Nephron (organoid): ENCODE measurements around the gene DHX57.
"Not testable (repeated sequence)": the region's sequence is repeated elsewhere in the genome, so short reads cannot be mapped to it uniquely, and the experiment has no call there.

ENCODE experiments used
- H3K27ac Mint-ChIP-seq, 3 experiments: 2 replicates each; pipeline ENCODE4 v1.8.0; 2020; ENCODE audit warnings: mixed read lengths in 3 of 3, mild to moderate bottlenecking in 2 of 3, moderate library complexity in 1 of 3
- H3K27me3 Mint-ChIP-seq: 2 replicates; pipeline ENCODE4 v1.8.0; 2021; ENCODE audit warnings: low read depth, mild to moderate bottlenecking, moderate library complexity, mixed read lengths
- H3K36me3 Mint-ChIP-seq: 2 replicates; pipeline ENCODE4 v1.8.0; 2020; ENCODE audit warnings: low read depth, mixed read lengths
- H3K4me1 Mint-ChIP-seq: 2 replicates; pipeline ENCODE4 v1.8.0; 2020; ENCODE audit warnings: mixed read lengths
- H3K4me3 Mint-ChIP-seq, 3 experiments: 2 replicates each; pipeline ENCODE4 v1.8.0; 2020; ENCODE audit warnings: mild to moderate bottlenecking in 3 of 3, mixed read lengths in 3 of 3, moderate library complexity in 2 of 3
- H3K9me3 Mint-ChIP-seq: 2 replicates; pipeline ENCODE4 v1.8.0; 2020; ENCODE audit warnings: mixed read lengths
- CTCF ChIP-seq, 3 experiments: fragments of 200-600 bp; sonication (generic); IDR thresholded peaks; one replicate each; pipeline ENCODE4 v1.5.0; 2021; ENCODE audit warnings: antibody characterized with exemption in 3 of 3; ENCODE audit not compliant: unreplicated experiment in 3 of 3

DHX57 gene

GRCh38 chr2:38792751-38793150, 83.0 kb downstream of the DHX57 start:
- Mint-ChIP-seq H3K4me1 (peaks cover 4% of the 10 kb centered on the region), H3K27ac (peak overlapping the region in 1 of 3 experiments; percentile 89), H3K36me3 (peaks cover 6% of the 10 kb centered on the region), H3K4me3 (no peak overlapping the region), H3K9me3 (no peaks in the 10 kb centered on the region), H3K27me3 (no peaks in the 10 kb centered on the region)
- TF ChIP-seq CTCF (IDR thresholded peaks at IDR 0.05; ENCODE audit: unreplicated experiment in 3 of 3) = no peak

- not testable (repeated sequence) for H3K27ac Mint-ChIP-seq, H3K4me1 Mint-ChIP-seq, H3K27me3 Mint-ChIP-seq, H3K4me3 Mint-ChIP-seq, H3K9me3 Mint-ChIP-seq, H3K36me3 Mint-ChIP-seq
These were observed 83.4 kb downstream of the DHX57 start for GRCh38 chr2:38792321-38792720.

GRCh38 chr2:38791744-38792143, 84.0 kb downstream of the DHX57 start:
- H3K27ac Mint-ChIP-seq = no peak overlapping the region
- no peak overlapping the region for H3K4me3 Mint-ChIP-seq
- no peak for TF ChIP-seq CTCF (IDR thresholded peaks at IDR 0.05; ENCODE audit: unreplicated experiment in 3 of 3)
- H3K4me1 Mint-ChIP-seq = peaks cover 4% of the 10 kb centered on the region
- no peaks in the 10 kb centered on the region for H3K36me3 Mint-ChIP-seq
- H3K27me3 Mint-ChIP-seq = no peaks in the 10 kb centered on the region
- no peaks in the 10 kb centered on the region for H3K9me3 Mint-ChIP-seq

- Mint-ChIP-seq H3K4me3 (no peak overlapping the region), H3K36me3 (no peaks in the 10 kb centered on the region), H3K4me1 (peaks cover 4% of the 10 kb centered on the region), H3K27ac (peak overlapping the region in 1 of 3 experiments; percentile 88), H3K9me3 (no peaks in the 10 kb centered on the region), H3K27me3 (no peaks in the 10 kb centered on the region)
- no peak for TF ChIP-seq CTCF (IDR thresholded peaks at IDR 0.05; ENCODE audit: unreplicated experiment in 3 of 3)
These were observed 86.0 kb downstream of the DHX57 start for GRCh38 chr2:38789691-38790090.

- H3K9me3 Mint-ChIP-seq = no peaks in the 10 kb centered on the region
- H3K27me3 Mint-ChIP-seq = no peaks in the 10 kb centered on the region
- peak overlapping the region in 2 of 3 experiments; percentile 74 to 92 for H3K27ac Mint-ChIP-seq
- H3K4me3 Mint-ChIP-seq = no peak overlapping the region
- no peak for TF ChIP-seq CTCF (IDR thresholded peaks at IDR 0.05; ENCODE audit: unreplicated experiment in 3 of 3)
- no peaks in the 10 kb centered on the region for H3K36me3 Mint-ChIP-seq
- H3K4me1 Mint-ChIP-seq = peaks cover 5% of the 10 kb centered on the region
These were observed 87.4 kb downstream of the DHX57 start for GRCh38 chr2:38788306-38788705.

- Mint-ChIP-seq H3K27me3 (no peaks in the 10 kb centered on the region), H3K36me3 (peaks cover 12% of the 10 kb centered on the region), H3K27ac (no peak overlapping the region), H3K4me1 (peaks cover 9% of the 10 kb centered on the region), H3K9me3 (no peaks in the 10 kb centered on the region), H3K4me3 (no peak overlapping the region)
- TF ChIP-seq CTCF (IDR thresholded peaks at IDR 0.05; ENCODE audit: unreplicated experiment in 3 of 3) = no peak
These were observed 92.1 kb downstream of the DHX57 start for GRCh38 chr2:38783586-38783985.
